HFFc6 (cell line): ENCODE results near the gene EMID1. TPM values are rescaled to one million over a fixed set of nuclear protein-coding genes. Genes with fewer than 3 reads are reported as not detected.

Experiments
- DNase-seq: peaks from one replicate; pipeline ENCODE4 v3.0.0-alpha.2; 2018
- H3K27ac Mint-ChIP-seq: 2 replicates; pipeline ENCODE4 v1.8.0; 2020; ENCODE audit warnings: mild to moderate bottlenecking, mixed read lengths
- H3K27me3 Mint-ChIP-seq: 2 replicates; pipeline ENCODE4 v1.8.0; 2021; ENCODE audit warnings: mild to moderate bottlenecking, moderate library complexity, mixed read lengths; ENCODE audit not compliant: insufficient read depth
- H3K36me3 Mint-ChIP-seq: 2 replicates; pipeline ENCODE4 v1.8.0; 2021; ENCODE audit warnings: low read depth, mixed read lengths
- H3K4me1 Mint-ChIP-seq: 2 replicates; pipeline ENCODE4 v1.8.0; 2020; ENCODE audit warnings: low read depth, mixed read lengths
- H3K4me3 Mint-ChIP-seq: 2 replicates; pipeline ENCODE4 v1.8.0; 2020; ENCODE audit warnings: mild to moderate bottlenecking, moderate library complexity, mixed read lengths
- H3K9me3 Mint-ChIP-seq: 2 replicates; pipeline ENCODE4 v1.8.0; 2020; ENCODE audit warnings: mild to moderate bottlenecking, mixed read lengths
- total RNA-seq, 6 experiments: library from RNA; stranded (reverse); fragmentation: NEBNext Ultra II Directional; extraction: Animal tissue kit (Norgen Biotek cat#: 25700); gene quantifications; 2 replicates in 1 of 6; 3 replicates in 5 of 6; pipeline ENCODE4 v1.2.3, GENCODE V29; 2021
- TF ChIP-seq, protein P1 (sequence below): fragments of 200-600 bp; sonication (generic); IDR thresholded peaks from 2 replicates; pipeline ENCODE4 v1.5.0; 2021; ENCODE audit warnings: antibody characterized with exemption, mild to moderate bottlenecking

EMID1 gene
- total RNA-seq, 6 experiments from 2014 or later = not detected

DNA sequence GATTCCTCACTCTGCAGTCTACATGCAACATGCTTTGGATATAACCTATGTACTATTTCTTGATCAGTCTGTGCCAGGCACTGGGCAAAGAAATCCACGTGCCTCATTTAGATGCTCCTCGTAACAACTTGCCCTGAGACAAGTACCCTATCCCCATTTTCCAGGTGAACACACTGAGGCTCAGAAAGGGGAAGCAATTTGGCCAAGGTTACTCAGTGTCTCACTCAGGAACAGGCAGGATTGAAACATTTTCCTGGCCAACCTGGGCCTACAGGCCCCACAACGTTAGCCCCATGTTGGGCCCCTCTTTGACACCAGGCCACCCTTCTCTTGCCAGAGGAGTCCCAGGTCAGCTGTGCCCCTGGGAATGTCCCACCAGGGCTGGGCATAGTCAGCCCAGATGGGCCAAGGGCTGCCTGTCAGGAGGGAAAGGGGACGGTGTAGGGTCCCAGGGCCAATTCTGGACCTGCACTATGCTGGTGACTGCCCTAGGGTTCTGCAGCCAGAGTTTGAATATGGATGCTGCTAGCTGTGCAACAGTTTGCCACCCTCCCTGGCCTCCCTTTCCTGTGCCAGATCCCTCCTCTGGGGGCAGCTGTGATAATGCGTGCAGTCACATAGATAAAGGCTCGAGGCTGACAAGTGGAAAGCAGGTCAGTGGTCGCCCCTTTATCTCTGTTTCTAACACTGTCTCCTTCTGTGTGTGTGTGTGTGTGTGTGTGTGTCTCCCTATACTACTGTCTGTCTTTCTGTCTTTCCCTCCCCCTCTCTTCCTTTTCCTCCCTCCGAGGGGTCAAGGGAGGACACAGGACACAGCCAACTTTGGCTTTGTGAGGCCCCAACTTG lies 10.4 kb upstream of the EMID1 start:
- DNase-seq = no peak
- Mint-ChIP-seq H3K27ac (no peak overlapping the region), H3K36me3 (no peaks in the 10 kb centered on the region), H3K9me3 (peaks cover 7% of the 10 kb centered on the region), H3K4me1 (no peaks in the 10 kb centered on the region), H3K4me3 (no peak overlapping the region), H3K27me3 (peaks cover 17% of the 10 kb centered on the region)
- TF ChIP-seq, protein P1, sequence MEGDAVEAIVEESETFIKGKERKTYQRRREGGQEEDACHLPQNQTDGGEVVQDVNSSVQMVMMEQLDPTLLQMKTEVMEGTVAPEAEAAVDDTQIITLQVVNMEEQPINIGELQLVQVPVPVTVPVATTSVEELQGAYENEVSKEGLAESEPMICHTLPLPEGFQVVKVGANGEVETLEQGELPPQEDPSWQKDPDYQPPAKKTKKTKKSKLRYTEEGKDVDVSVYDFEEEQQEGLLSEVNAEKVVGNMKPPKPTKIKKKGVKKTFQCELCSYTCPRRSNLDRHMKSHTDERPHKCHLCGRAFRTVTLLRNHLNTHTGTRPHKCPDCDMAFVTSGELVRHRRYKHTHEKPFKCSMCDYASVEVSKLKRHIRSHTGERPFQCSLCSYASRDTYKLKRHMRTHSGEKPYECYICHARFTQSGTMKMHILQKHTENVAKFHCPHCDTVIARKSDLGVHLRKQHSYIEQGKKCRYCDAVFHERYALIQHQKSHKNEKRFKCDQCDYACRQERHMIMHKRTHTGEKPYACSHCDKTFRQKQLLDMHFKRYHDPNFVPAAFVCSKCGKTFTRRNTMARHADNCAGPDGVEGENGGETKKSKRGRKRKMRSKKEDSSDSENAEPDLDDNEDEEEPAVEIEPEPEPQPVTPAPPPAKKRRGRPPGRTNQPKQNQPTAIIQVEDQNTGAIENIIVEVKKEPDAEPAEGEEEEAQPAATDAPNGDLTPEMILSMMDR = no peak

DNA sequence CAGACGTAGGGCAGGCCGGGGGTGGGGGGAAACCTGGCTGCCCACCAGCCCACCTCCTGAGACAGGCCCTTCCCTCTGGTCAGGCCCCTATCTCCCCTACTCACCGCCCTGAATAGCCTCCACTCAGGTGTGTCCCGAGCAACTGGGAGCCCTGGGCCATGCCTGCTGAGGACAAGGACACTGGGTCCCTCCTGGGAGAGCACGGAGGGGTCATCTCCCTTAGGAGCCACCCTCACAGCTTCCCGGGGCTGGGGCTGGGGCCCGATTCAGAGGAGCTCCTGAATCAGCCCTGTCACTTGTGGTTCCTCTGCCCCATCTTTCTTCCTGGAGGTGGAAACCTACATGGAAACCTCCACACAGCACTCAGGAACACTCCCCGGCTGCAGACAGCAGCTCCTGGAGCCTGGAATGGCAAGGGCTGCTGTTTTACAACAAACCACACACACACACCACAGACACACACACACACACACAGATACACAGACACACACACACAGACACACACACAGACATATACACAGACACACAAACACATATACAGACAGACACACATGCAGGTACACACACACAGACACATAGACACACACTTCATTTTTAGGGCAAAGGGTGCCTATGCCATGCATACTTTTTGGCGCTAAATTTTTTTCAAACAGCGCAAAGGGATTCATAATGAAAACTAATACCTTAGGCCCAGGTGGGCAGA lies 9.6 kb upstream of the EMID1 start:
- DNase-seq = no peak
- Mint-ChIP-seq H3K9me3 (peaks cover 7% of the 10 kb centered on the region), H3K27ac (no peak overlapping the region), H3K27me3 (peaks cover 17% of the 10 kb centered on the region), H3K36me3 (no peaks in the 10 kb centered on the region), H3K4me3 (no peak overlapping the region), H3K4me1 (no peaks in the 10 kb centered on the region)
- TF ChIP-seq, protein P1 = no peak

DNA sequence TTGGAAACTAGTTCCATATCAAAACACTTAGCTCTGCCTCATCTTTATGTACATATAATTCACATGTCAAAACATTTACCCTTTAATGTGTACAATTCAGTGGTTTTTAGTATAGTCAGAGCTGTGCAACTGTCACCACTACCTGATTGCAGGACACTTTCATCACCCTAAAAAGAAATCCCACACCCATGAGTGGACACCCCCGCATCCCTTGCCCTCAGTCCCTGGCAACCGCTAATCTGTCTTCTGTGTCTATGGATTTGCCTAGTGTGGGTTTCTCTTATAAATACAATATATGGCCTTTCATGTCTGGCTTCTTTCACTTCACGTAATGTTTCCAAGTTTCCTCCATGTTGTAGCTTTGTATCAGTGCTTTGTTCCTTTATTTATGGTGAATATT lies 8.6 kb upstream of the EMID1 start:
- H3K27me3 Mint-ChIP-seq = peaks cover 17% of the 10 kb centered on the region
- no peak for DNase-seq
- TF ChIP-seq, protein P1 = no peak

DNA sequence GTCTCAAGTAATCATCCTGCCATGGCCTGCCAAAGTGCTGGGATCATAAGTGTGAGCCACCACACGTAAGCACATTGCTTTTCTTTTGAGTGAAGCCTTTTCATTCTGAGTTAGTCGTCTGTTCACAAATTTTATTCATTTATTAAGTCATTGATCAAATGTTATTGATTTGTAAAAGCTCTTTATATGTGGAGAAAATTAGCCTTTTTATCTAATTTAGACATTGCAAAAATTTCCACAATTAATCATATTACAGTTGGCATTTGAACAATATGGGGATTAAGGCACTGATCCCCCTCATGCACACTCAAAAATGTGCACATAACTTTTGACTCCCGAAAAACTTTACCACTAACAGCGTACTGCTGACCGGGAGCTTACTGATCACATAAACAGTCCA lies 7.5 kb upstream of the EMID1 start:
- Mint-ChIP-seq H3K36me3 (no peaks in the 10 kb centered on the region), H3K27ac (no peak overlapping the region), H3K27me3 (peaks cover 19% of the 10 kb centered on the region), H3K4me3 (no peak overlapping the region), H3K4me1 (peaks cover 8% of the 10 kb centered on the region; the same call in 1 of the 2 replicates), H3K9me3 (peaks cover 7% of the 10 kb centered on the region)
- DNase-seq = no peak
- TF ChIP-seq, protein P1 = no peak

More for the DNA sequence above, 8.6 kb upstream of the EMID1 start:
- Mint-ChIP-seq H3K4me3 (no peak overlapping the region), H3K9me3 (peaks cover 7% of the 10 kb centered on the region), H3K27ac (no peak overlapping the region), H3K36me3 (no peaks in the 10 kb centered on the region), H3K4me1 (no peaks in the 10 kb centered on the region; the same call in 1 of the 2 replicates)

DNA sequence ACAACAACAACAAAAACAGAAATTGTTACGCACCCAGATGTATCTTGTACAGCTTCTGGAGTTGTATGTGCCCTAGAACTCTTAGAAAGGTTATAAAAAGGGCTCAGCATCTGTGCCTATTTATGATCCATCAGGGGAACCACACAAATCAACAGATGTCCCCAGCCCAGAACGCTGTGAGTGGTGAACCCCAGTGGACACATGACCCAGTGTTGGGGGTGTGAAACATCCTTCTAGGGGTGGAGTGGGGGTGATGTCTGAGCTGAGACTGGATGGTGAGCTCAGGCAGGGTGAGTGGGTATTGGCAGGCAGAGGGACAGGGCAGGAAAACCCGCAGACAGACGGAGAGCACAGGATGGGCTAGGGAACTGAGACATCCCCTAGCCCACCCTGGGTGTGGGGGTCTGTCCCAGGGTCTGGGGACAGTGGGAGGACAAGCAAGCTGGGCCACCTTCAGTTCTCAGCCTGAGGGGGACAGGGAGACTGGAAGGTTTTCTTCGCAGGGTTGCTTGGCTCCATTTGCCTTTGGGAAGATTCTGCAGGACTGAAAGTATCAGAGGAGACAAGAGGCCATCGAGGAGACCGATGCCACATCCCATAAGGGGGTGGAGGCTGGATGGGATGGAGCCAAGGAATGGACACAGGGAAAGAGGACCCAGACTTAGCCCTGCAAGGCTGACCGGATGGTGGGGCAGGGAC lies 5.8 kb upstream of the EMID1 start:
- TF ChIP-seq, protein P1 = no peak

More for the DNA sequence above, 5.8 kb upstream of the EMID1 start:
- H3K4me3 Mint-ChIP-seq = no peak overlapping the region
- H3K4me1 Mint-ChIP-seq = peaks cover 8% of the 10 kb centered on the region; the same call in 1 of the 2 replicates
- H3K36me3 Mint-ChIP-seq = no peaks in the 10 kb centered on the region
- peaks cover 3% of the 10 kb centered on the region for H3K9me3 Mint-ChIP-seq
- no peak for DNase-seq
- H3K27me3 Mint-ChIP-seq = peaks cover 28% of the 10 kb centered on the region
- no peak overlapping the region for H3K27ac Mint-ChIP-seq
